ENCODE results near the gene CCDC92B. TPM values are rescaled to one million over a fixed set of nuclear protein-coding genes. Genes with fewer than 3 reads are reported as not detected.

CCDC92B gene
- total RNA-seq, 1 donor from 2014 or later: 0.16 TPM

GRCh38 chr17:2780931-2781454 is 31.5 kb upstream of the CCDC92B start:
- intact Hi-C loops (cut with micrococcal nuclease): no loop called here
- H3K27ac ChIP-seq (replicated peaks): no peak overlapping the region
- peaks cover 6% of the 10 kb centered on the region for H3K4me1 ChIP-seq
- H3K4me3 ChIP-seq: no peak overlapping the region
- peaks cover 38% of the 10 kb centered on the region for H3K27me3 ChIP-seq (ENCODE audit: low read depth)
- H3K9me3 ChIP-seq (replicated peaks): peaks cover 3% of the 10 kb centered on the region
- no peaks in the 10 kb centered on the region for H3K36me3 ChIP-seq
- TF ChIP-seq, protein P1, sequence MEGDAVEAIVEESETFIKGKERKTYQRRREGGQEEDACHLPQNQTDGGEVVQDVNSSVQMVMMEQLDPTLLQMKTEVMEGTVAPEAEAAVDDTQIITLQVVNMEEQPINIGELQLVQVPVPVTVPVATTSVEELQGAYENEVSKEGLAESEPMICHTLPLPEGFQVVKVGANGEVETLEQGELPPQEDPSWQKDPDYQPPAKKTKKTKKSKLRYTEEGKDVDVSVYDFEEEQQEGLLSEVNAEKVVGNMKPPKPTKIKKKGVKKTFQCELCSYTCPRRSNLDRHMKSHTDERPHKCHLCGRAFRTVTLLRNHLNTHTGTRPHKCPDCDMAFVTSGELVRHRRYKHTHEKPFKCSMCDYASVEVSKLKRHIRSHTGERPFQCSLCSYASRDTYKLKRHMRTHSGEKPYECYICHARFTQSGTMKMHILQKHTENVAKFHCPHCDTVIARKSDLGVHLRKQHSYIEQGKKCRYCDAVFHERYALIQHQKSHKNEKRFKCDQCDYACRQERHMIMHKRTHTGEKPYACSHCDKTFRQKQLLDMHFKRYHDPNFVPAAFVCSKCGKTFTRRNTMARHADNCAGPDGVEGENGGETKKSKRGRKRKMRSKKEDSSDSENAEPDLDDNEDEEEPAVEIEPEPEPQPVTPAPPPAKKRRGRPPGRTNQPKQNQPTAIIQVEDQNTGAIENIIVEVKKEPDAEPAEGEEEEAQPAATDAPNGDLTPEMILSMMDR (IDR thresholded peaks at IDR 0.05; ENCODE audit: borderline replicate concordance): no peak
- DNase-seq: no peak

DNA sequence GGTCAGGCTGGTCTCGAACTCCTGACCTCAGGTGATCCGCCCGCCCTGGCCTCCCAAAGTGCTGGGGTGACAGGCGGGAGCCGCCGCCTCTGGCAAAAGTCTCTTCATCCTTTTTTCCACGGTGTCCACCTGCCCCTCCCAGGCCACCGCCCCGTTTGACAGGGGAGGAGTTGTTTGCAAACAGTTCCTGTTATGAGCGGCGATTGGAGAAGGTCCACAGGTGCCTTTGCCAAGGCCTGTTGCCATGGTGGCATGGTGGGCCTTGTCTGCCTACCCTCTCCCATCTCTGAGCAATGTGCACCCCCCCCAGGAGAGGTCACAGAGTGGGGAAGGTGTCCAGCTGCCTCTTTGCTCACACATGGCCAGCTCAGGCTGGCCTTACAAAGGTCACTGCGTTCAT is 30.8 kb upstream of the CCDC92B start:
- Histone ChIP-seq H3K27ac (replicated peaks) (no peak overlapping the region), H3K36me3 (no peaks in the 10 kb centered on the region), H3K9me3 (replicated peaks) (peaks cover 3% of the 10 kb centered on the region), H3K4me1 (peaks cover 6% of the 10 kb centered on the region), H3K27me3 (ENCODE audit: low read depth) (peaks cover 46% of the 10 kb centered on the region), H3K4me3 (no peak overlapping the region)
- DNase-seq: no peak
- intact Hi-C loops (cut with micrococcal nuclease): no loop called here
- TF ChIP-seq, protein P1 (IDR thresholded peaks at IDR 0.05; ENCODE audit: borderline replicate concordance): no peak

GRCh38 chr17:2779545-2779944 is 30.1 kb upstream of the CCDC92B start:
- H3K9me3 ChIP-seq (replicated peaks): peaks cover 3% of the 10 kb centered on the region
- H3K4me1 ChIP-seq: peaks cover 6% of the 10 kb centered on the region
- TF ChIP-seq, protein P1 (IDR thresholded peaks at IDR 0.05; ENCODE audit: borderline replicate concordance): no peak
- DNase-seq: no peak
- intact Hi-C loops (cut with micrococcal nuclease): no loop called here
- peaks cover 53% of the 10 kb centered on the region for H3K27me3 ChIP-seq (ENCODE audit: low read depth)
- no peak overlapping the region for H3K27ac ChIP-seq (replicated peaks)
- no peaks in the 10 kb centered on the region for H3K36me3 ChIP-seq
- H3K4me3 ChIP-seq: no peak overlapping the region

DNA sequence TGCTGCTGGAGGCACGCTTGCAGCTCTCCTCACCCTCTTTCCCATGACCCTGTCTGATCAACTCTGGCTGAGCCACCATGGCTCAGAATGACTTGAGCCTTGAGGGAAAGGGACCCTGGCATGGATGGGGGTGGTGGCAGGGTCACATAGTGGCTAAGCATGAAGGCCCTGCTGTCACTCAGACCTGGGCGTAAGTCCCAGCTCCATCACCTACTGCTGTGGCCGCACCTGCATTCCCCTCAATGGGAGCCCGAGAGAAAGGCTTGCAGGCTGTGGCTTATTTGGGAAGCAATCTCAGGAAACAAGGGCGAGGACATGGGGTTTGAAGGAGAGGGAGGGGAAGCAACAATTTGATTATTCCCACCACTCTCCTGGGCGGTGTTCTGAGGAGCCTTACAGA is 29.0 kb upstream of the CCDC92B start:
- TF ChIP-seq, protein P1 (IDR thresholded peaks at IDR 0.05; ENCODE audit: borderline replicate concordance): no peak
- no peak overlapping the region for H3K27ac ChIP-seq (replicated peaks)
- intact Hi-C loops (cut with micrococcal nuclease): no loop called here
- no peak for DNase-seq
- peaks cover 6% of the 10 kb centered on the region for H3K4me1 ChIP-seq
- H3K27me3 ChIP-seq (ENCODE audit: low read depth): peaks cover 63% of the 10 kb centered on the region
- H3K9me3 ChIP-seq (replicated peaks): no peaks in the 10 kb centered on the region
- H3K36me3 ChIP-seq: no peaks in the 10 kb centered on the region
- no peak overlapping the region for H3K4me3 ChIP-seq

DNA sequence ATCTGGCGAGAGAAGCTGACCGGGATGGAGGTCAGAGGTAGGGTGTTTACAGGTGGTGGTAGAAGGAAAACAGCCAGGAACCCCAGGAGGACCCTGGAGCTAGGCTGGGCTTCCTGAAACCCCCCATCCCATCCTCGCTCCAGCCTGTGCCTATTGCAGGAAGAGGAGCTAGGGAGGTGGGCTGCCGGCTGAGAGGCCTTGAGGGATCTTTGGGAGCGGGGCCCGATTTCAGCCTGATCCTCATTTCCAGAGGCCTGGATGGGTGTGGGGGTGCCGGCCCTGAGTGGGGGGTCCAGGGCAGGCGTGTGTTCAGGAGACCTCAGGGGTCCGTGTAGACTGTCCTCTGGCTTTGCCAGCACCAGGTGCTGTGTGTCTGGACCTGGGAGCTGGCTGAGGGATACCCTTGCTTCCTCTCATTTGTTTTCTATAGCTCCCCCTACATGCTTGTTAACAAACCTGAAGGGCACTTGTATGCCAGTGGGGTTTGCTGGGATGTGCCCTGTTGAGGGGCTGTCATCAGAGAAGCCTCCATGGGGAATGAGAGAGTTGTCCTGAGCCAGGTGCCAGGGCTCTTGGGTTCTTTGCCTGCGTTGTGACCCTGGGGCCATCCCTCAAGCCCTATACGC is 27.9 kb upstream of the CCDC92B start:
- H3K4me3 ChIP-seq: peak overlapping the region; percentile 54

More for the DNA sequence above, 27.9 kb upstream of the CCDC92B start:
- H3K4me1 ChIP-seq: peaks cover 6% of the 10 kb centered on the region
- no peak overlapping the region for H3K27ac ChIP-seq (replicated peaks)
- H3K9me3 ChIP-seq (replicated peaks): no peaks in the 10 kb centered on the region
- peaks cover 74% of the 10 kb centered on the region for H3K27me3 ChIP-seq (ENCODE audit: low read depth)
- no peak for DNase-seq
- H3K36me3 ChIP-seq: no peaks in the 10 kb centered on the region
- TF ChIP-seq, protein P1 (IDR thresholded peaks at IDR 0.05; ENCODE audit: borderline replicate concordance): no peak
- intact Hi-C loops (cut with micrococcal nuclease): no loop called here
